Measurements from ENCODE around the gene CISD2. TPM values are rescaled to one million over a fixed set of nuclear protein-coding genes. Genes with fewer than 3 reads are reported as not detected.

Gene CISD2
- total RNA-seq, 4 donors from 2014 or later, result 5.5 to 12.0 (median 11.3) TPM

Other genes starting within 250 kb of the CISD2 start
- 10 to 100 TPM; 11.9 to 20.8 (median 14.3) TPM for gene MANBA, start 108.0 kb upstream of the CISD2 start, total RNA-seq
- 100 to 1,000 TPM; 391 to 497 (median 418) TPM for gene UBE2D3, start 41.4 kb upstream of the CISD2 start, total RNA-seq
- gene SLC9B1, start 150.7 kb downstream of the CISD2 start, total RNA-seq, result 1 to 10 TPM in 1 of 4 donors, under 1 TPM in 3; 0.30 to 1.4 (median 0.51) TPM
- 1 to 10 TPM; 1.3 to 4.3 (median 2.8) TPM for gene SLC9B2, start 207.8 kb downstream of the CISD2 start, total RNA-seq
- gene BDH2, start 230.8 kb downstream of the CISD2 start, total RNA-seq, result 10 to 100 TPM; 29.9 to 44.5 (median 38.9) TPM

All from lower leg skin (tissue), 4 donors.